ENCODE measurements around the gene PLB1. TPM values are rescaled to one million over a fixed set of nuclear protein-coding genes. Genes with fewer than 3 reads are reported as not detected.
A peak's percentile ranks its signal among the peaks of the same experiment; 100 is the strongest.
"Not testable (repeated sequence)": the region's sequence is repeated elsewhere in the genome, so short reads cannot be mapped to it uniquely, and the experiment has no call there.

PLB1 gene
- polyA plus RNA-seq, 2 of the 4 experiments (the other 2 are of a cell fraction), result 0.26 to 1.4 TPM

DNA sequence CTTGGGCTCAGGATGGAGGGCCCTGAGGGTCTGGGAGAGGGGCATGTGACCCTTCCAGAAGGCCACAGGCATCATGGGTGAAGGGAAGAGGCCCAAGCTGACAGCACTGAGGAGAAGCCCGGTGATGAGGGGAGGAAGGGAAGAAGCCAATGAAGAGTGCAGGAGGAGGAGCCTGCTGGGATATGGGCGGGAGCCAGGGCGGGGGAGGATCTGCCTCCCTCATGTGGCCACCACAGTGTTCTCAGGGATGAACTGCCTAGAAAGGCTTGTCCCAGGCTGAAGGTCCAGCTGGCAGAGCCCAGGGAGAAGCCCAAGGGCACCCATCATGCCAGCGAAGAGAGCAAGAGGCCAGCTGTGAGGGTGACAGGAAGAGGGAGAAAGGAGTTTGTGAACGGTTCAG is 24.6 kb upstream of the PLB1 start:
- ATAC-seq (peak in 1 of 2 experiments; percentile 69; a peak in 4 of 6 replicates), FAIRE-seq (no peak), DNase-seq (ENCODE audit: low read depth in 1 of 2, low spot score in 1 of 2) (no peak)
- no peak for TF ChIP-seq HOXB13 (CRISPR knock-in tag; IDR thresholded peaks at IDR 0.05; ENCODE audit: low read depth)
- TF ChIP-seq EHMT2 (IDR thresholded peaks at IDR 0.05; ENCODE audit: low read depth), result no peak
- no peak for TF ChIP-seq KDM5A (IDR thresholded peaks at IDR 0.05)
- no peak for TF ChIP-seq JUNB (IDR thresholded peaks at IDR 0.05)
- no peak for TF ChIP-seq RARB (CRISPR knock-in tag; IDR thresholded peaks at IDR 0.05)
- peaks cover 13% of the 10 kb centered on the region; the same call in 2 of the 3 replicates for H3K4me1 ChIP-seq
- ChIA-PET POLR2A (no interaction called here), CTCF (interaction anchor here (0.9 to 1.4 kb wide), 4 partner anchors 15 to 748 kb away, joined by 3 to 4 read pairs (median 3); no protein-coding TSS in a partner anchor)
- H3K9me3 ChIP-seq, result no peaks in the 10 kb centered on the region
- H3K4me3 ChIP-seq, result no peak overlapping the region
- H3K27ac ChIP-seq, result no peak overlapping the region
- no peak overlapping the region for H3K4me2 ChIP-seq
- 85% methylated on average over 5 of the region's 5 CpGs for WGBS (ENCODE audit: missing lambda C conversion rate)

DNA sequence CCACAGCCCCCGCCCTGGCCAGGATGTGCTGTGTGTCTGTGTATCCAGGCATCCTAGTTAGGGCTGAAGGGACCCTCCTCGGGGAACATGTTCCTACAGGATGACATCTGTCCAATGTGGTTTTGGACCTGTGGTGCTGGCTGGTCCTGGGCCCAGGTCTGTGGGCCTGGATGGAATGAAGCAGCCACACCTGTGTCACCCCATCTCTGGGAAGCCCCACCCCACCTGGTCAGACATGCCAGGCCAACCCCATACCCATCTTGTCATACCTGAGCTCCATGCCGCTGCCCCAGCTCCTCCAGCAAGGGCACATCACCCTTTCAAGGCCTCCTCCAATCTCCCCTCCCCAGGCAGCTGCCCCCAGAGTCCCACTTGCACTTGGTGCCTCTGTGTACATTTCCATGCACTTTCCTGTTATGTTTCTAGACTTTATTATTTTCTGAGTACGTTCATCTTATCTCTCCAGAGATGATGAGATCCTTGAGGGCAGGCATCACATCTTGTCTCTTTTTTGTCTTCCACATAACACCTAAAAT is 24.1 kb upstream of the PLB1 start:
- Histone ChIP-seq H3K27ac (no peak overlapping the region), H3K4me1 (peaks cover 13% of the 10 kb centered on the region; the same call in 2 of the 3 replicates), H3K9me3 (no peaks in the 10 kb centered on the region), H3K4me2 (no peak overlapping the region), H3K4me3 (no peak overlapping the region)
- DNase-seq (ENCODE audit: low read depth in 1 of 2, low spot score in 1 of 2) (no peak), FAIRE-seq (no peak), ATAC-seq (no peak)
- ChIA-PET CTCF (interaction anchor here (1.3 to 1.4 kb wide), 2 partner anchors 14 to 748 kb away, joined by 3 to 4 read pairs; no protein-coding TSS in a partner anchor), POLR2A (no interaction called here)
- 71% methylated on average over 4 of the region's 4 CpGs for WGBS (ENCODE audit: missing lambda C conversion rate)
- no peak for TF ChIP-seq CHD2 (IDR thresholded peaks at IDR 0.05; ENCODE audit: low read length, partially characterized antibody)
- TF ChIP-seq RNF2 (IDR thresholded peaks at IDR 0.05; ENCODE audit: borderline replicate concordance, low read depth), result no peak
- no peak for TF ChIP-seq SMC3 (IDR thresholded peaks at IDR 0.05)
- TF ChIP-seq BHLHE40 (IDR thresholded peaks at IDR 0.05; ENCODE audit: low read depth, low read length), result no peak
- no peak for TF ChIP-seq ZSCAN20 (CRISPR knock-in tag; IDR thresholded peaks at IDR 0.05)
- no peak for TF ChIP-seq POLR2AphosphoS2 (conservative IDR thresholded peaks at IDR 0.05; ENCODE audit: low read length)

DNA sequence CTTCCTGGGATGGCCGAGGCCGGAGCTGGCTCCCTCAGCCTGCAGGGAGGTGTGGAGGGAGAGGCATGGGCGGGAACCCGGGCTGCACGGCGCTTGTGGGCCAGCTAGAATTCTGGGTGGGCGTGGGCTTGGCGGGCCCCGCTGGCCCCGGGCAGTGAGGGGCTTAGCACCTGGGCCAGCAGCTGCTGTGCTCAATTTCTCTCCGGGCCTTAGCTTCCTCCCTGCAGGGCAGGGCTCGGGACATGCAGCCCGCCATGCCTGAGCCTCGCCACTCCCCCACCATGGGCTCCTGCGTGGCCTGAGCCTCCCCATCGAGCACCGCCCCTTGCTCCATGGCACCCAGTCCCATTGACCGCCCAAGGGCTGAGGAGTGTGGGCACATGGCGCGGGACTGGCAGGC is 23.2 kb upstream of the PLB1 start:
- POLR2A ChIA-PET; H3K4me3 ChIP-seq; FAIRE-seq; DNase-seq (ENCODE audit: low read depth in 1 of 2, low spot score in 1 of 2); ATAC-seq; H3K9me3 ChIP-seq; H3K4me2 ChIP-seq; H3K27ac ChIP-seq: not testable (repeated sequence)
- H3K4me1 ChIP-seq, result peaks cover 13% of the 10 kb centered on the region; the same call in 2 of the 3 replicates
- WGBS (ENCODE audit: missing lambda C conversion rate), result 75% methylated on average over 10 of the region's 20 CpGs
- CTCF ChIA-PET, result interaction anchor here (1.3 to 1.4 kb wide), 2 partner anchors 14 to 749 kb away, joined by 3 to 4 read pairs; no protein-coding TSS in a partner anchor

DNA sequence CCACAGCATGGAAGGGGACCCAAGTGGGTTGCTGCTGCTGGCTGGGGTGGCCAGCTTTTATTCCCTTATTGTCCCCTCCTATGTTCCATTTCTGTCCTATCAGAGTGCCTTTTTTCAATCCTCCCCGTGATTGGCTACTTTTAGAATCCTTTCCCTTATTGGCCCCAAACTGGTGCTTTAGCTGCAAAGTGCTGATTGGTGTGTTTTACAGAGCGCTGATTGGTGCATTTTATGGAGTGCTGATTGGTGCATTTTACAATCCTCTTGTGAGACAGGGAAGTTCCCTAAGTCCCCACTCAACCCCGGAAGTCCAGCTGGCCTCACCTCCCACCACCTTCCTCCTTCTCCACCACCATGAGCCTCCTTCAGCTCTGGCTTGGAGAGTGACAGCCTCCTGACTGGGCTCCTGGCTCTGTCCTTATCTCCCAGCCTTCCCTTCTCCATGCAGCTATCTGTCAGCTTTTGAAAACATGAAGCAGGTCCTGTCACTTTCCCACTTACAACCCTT is 20.7 kb upstream of the PLB1 start:
- CTCF ChIA-PET, result interaction anchor here (1.1 to 1.3 kb wide), 2 partner anchors 22 to 31 kb away, joined by 3 to 5 read pairs; no protein-coding TSS in a partner anchor
- FAIRE-seq (no peak), DNase-seq (ENCODE audit: low read depth in 1 of 2, low spot score in 1 of 2) (no peak), ATAC-seq (no peak)
- H3K9me3 ChIP-seq, result no peaks in the 10 kb centered on the region
- 53% methylated on average over 3 of the region's 3 CpGs for WGBS (ENCODE audit: missing lambda C conversion rate)
- no peak overlapping the region for H3K27ac ChIP-seq
- POLR2A ChIA-PET, result no interaction called here
- TF ChIP-seq CHD4 (IDR thresholded peaks at IDR 0.05; ENCODE audit: borderline replicate concordance) (no peak), MYC (IDR thresholded peaks at IDR 0.05; ENCODE audit: borderline replicate concordance, low read length) (no peak), FOXS1 (CRISPR knock-in tag; IDR thresholded peaks at IDR 0.05) (no peak), CEBPB (IDR thresholded peaks at IDR 0.05) (no peak), NPAS2 (CRISPR knock-in tag; IDR thresholded peaks at IDR 0.05; ENCODE audit: borderline replicate concordance) (no peak), MAFK (IDR thresholded peaks at IDR 0.05; ENCODE audit: partially characterized antibody) (peak; percentile 80), RARB (CRISPR knock-in tag; IDR thresholded peaks at IDR 0.05) (no peak)
- peaks cover 2% of the 10 kb centered on the region; the same call in 2 of the 3 replicates for H3K4me1 ChIP-seq
- no peak overlapping the region for H3K4me2 ChIP-seq
- no peak overlapping the region for H3K4me3 ChIP-seq

DNA sequence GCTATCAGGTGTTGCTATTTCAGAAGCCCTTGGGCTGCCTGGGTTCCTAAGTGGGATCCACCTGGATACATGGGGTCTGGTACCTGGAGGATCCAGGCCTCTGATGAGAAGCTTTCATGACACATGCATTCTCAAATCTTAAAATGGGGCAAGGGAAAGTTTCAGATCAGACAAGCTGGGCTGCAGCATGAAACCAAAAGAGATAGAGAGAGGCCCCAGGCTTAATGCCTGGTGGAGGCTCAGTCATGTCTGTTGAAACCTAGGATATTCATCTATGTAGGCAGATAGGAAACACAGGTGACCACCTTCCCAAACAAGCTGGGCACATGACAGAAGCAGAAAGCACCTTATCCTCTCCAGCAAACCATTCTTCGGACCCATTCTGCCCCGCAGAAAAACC is 18.8 kb upstream of the PLB1 start:
- H3K27ac ChIP-seq, result no peak overlapping the region
- H3K4me1 ChIP-seq, result no peaks in the 10 kb centered on the region
- ATAC-seq (no peak; a peak in 1 of 6 replicates), FAIRE-seq (no peak), DNase-seq (ENCODE audit: low read depth in 1 of 2, low spot score in 1 of 2) (no peak)
- H3K9me3 ChIP-seq, result no peaks in the 10 kb centered on the region; the same call in 2 of the 3 replicates
- CTCF ChIA-PET, result no interaction called here
- POLR2A ChIA-PET, result no interaction called here
- TF ChIP-seq RNF2 (IDR thresholded peaks at IDR 0.05; ENCODE audit: borderline replicate concordance, low read depth) (no peak), EHF (CRISPR knock-in tag; IDR thresholded peaks at IDR 0.05) (no peak), FOXS1 (CRISPR knock-in tag; IDR thresholded peaks at IDR 0.05) (no peak), RAD21 (conservative IDR thresholded peaks at IDR 0.05 in 1 of 2, IDR thresholded peaks at IDR 0.05 in 1 of 2) (no peak), FOSB (CRISPR knock-in tag; IDR thresholded peaks at IDR 0.05) (no peak), HDAC2 (IDR thresholded peaks at IDR 0.05) (no peak), RCOR1 (IDR thresholded peaks at IDR 0.05; ENCODE audit: low read depth, low read length) (no peak), POLR2AphosphoS2 (conservative IDR thresholded peaks at IDR 0.05; ENCODE audit: low read length) (no peak), CHD2 (IDR thresholded peaks at IDR 0.05; ENCODE audit: low read length, partially characterized antibody) (no peak), CEBPB (IDR thresholded peaks at IDR 0.05) (no peak), RFX5 (IDR thresholded peaks at IDR 0.05) (no peak), MYC (IDR thresholded peaks at IDR 0.05; ENCODE audit: borderline replicate concordance, low read length) (no peak), ZC3H11A (IDR thresholded peaks at IDR 0.05) (no peak), ZNF302 (CRISPR knock-in tag; IDR thresholded peaks at IDR 0.05) (no peak), TFCP2L1 (CRISPR knock-in tag; IDR thresholded peaks at IDR 0.05) (no peak), NR3C1 (IDR thresholded peaks at IDR 0.05) (no peak)
- H3K4me3 ChIP-seq, result no peak overlapping the region
- WGBS (ENCODE audit: missing lambda C conversion rate), result 88% methylated on average over 2 of the region's 2 CpGs
- no peak overlapping the region for H3K4me2 ChIP-seq

All from A549 (cell line).